Activated gamma-delta T cell treated with Interleukin-2 at 50 U/mL for 16 hours (primary cell): ENCODE results near the gene TCEANC2.
A peak's percentile ranks its signal among the peaks of the same experiment; 100 is the strongest.

Experiments
- DNase-seq: peaks from one replicate; pipeline ENCODE4 v3.0.0-alpha.2; 2020

Gene TCEANC2

DNA sequence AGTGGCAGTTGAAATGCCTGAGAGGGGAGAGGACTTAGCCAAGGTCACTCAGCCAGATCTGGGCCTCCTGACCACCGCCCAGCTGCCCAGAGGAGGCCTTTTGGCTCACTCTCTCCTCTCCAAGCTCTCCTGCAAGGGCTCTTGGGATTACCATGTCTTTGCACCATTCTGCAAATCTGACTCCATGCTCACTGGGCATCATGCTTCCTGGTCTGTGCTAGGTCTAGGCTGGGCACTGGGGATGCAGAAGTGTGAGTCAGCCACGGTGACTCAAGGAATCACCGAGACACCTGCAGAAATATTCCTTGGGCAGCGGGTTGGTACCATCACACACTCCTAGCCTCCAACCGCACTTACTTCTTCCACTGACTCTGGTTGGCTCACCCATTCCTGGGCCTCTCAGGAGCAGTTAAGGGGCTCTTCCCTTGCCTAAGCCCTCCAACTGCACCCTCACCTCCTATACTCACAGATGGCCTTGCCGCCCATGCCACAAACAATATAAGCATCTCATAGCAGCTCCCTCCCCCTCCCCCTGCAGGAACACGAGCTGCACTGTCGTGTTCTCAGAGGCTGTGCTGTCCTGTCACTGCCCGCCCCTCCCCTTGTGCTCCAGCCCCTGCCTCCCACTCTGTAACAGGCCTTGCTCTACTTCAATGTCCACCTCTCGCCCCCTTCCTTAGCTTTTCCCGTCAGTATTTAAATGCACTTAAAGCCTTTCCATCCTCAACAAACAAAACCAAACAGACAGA, 64.6 kb downstream of the TCEANC2 start:
- no peak for DNase-seq

DNA sequence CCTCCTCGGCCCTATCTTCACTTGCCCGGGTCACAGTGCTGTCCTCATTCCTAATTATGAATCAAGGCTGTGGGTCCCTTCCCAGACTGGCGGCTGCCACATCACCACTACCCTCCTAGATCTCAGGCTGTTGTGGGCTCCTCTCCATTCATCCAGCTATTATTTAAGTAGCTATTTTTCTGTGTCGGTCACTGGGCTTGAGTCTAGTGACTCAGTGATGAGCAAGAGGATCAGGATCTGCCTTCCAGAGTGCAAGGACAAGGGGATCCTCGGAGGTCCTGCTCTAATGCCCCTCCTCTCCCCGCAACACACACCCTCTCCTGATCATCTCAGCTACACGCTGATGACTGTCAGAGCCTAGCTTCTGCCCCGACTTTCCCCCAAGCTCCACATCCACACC, 65.3 kb downstream of the TCEANC2 start:
- DNase-seq, result no peak

DNA sequence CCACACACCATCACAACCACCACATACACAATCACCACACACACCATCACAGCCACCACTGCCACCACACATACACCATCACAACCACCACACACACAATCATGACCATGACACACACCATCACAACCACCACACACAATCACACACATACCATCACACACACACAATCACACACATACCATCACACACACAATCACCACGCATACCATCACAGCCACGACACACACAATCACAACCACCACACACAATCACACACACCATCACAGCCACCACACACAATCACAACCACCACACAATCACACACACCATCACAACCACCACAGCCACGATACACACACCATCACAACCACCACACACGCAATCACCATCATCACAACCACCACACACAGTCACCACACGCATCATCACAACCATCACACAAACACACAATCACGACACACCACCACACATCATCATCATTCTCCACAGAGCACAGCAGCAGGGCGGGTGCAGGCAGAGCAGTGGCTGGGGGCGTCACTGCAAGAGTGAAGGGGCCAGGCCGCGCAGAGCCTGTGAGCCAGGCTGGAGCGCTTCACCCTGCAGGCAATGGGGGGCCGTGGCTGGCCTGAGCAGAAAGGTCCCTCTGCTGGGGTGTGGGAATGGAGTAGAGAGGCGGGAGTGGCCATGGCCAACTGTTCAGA, 66.8 kb downstream of the TCEANC2 start:
- no peak for DNase-seq

DNA sequence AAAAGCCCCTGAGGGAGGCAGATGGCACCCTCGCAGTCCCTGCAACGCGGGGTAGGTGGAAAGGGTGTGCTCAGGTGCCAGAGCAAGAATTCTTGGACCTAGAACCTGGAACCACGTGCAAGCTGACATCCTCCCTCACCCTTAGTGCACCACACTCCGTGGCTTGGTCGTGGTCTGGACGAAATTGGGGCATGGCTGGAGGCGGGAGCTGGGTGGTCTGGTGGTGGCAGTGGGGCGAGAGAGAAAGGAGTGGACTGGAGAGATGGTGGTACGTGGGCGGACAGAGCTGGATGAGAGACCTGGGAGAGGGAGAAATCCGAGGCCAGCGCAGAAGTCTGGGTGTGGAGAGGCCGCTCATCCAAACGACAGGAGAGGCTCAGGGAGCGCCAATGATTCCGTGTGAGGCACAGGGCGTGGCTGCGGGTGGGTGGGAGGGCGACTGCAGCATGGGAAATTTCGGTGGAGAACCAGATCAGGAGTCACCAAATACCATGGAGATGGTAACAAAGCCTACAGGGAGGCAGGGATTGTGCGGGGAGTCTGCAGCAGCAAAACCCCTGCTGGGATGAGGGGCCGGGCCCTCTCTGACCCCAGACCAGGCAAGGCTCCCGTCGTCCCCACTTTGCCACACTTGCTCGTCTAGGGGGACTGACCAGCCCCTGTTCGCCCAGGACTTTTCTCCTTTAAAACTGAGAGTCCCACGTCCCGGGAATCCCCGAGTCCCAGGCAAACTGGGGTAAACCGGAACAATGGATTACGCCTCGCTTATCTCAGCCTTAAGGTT, 67.5 kb downstream of the TCEANC2 start:
- DNase-seq, result no peak

DNA sequence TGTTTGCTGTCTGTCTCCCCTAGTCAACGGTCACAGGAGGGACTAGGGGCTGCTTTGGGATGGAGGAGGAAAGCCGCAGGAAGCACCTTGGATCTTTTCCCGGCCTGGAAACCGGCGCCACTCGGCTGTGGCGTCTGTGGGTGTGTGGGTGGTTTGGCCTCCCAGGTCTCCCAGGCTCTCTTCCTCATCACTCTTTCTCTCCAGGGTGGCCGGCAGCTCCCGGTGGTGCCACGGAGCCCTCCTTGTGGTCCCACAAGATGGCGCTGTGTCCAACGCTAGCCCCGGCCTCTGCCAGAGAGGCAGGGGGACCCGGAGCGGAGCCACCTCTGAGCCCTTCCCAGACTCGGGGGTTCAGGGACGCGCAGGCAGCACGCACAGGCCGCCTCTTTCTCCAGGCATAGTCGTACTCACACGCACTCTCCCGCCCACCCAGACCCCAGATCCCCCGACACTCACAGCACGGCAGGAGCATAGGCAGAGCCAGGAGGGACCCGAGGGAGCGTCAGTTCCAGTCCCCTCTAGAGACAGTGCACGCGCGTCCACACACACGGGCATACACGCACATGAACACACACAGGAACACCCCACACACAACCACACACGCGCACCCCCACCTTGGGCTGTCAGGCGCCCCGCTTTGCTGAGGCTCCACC, 68.2 kb downstream of the TCEANC2 start:
- peak; percentile 66 for DNase-seq

DNA sequence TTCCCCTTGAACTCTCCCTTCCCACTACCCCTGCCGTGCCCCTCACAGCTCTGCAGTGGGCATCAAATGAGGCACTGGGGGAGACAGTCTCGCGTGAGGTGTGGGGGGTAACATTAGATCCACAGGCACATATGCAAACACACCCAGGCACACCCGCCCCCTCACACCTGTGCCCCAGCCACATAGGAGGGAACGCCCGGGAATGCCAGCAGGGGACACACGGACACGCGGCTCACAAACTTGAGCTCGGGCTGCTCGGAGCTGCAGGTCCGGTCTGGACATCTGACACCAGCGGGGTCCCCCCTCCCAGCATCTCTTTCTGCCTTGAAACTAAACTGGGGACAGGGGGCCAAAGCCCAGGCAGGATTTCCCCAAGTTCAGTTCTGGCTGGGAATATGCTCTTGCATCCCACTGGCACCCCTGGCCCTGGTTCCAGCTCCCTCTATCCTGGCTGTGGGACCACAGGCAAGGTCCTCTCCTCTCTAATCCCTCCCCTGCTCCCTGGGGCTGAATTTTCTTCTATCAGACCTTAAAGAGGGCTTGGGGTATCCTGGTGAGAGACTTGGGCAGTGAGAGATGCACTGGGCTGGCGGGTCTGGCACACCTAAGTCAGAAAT, 68.8 kb downstream of the TCEANC2 start:
- DNase-seq, result no peak

DNA sequence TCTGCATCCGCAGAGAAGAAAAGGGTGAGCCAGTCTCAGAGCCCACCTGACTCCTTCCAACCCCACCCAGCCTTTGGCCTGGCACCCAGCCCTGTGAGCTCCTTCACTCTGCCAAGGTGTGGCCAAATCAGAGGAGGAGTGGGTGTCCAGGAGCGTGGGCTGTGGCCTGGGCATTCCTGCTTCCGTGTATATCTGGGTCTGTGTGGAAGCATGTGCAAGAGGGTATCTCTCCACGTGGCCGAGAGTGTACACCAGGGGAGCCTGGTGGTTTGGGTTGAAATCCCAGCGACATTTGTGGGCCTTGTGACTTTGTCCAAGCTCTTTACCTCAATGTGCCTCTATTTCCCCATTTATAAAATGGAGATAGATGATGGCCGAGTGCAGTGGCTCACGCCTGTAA, 69.6 kb downstream of the TCEANC2 start:
- DNase-seq, result no peak

DNA sequence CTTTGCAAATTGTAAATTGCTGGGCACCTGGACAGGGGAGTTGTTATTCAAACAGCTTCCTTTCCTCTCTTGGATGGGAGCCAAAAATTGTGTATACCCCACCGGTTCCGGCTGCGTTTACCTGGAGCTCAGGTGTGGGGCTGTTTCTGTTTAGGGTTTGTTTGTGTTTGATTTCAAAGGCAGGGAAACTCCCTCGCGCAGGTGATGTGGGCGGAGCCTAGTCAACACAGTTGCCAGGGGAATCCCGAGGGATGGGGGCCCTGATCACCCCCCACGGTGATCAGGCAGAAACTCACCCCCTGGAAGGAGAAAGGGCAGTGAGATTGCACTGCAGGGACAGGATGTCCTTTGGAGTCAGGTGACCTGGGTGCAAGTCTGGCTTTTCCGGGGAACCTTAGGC, 71.1 kb downstream of the TCEANC2 start:
- DNase-seq, result no peak

DNA sequence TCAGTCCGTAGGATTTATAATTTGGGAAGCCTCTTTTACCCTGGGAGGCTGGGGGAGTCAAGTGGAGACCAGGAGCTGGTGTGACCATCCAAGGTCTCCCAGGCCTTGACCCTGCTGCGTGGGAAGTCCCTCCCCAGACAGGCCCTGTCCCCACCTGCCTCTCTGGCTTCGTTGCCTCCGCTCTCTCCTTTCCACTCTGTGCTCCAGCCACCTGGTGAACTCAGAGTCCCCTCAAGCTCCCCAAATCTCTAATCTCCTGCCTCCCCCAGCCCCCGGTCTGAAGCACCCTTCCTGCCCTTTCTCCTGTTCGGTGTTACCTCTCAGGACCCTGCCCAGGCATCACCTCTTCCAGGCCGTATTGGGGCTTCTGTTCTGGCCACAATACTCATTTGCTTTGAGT, 71.5 kb downstream of the TCEANC2 start:
- no peak for DNase-seq

DNA sequence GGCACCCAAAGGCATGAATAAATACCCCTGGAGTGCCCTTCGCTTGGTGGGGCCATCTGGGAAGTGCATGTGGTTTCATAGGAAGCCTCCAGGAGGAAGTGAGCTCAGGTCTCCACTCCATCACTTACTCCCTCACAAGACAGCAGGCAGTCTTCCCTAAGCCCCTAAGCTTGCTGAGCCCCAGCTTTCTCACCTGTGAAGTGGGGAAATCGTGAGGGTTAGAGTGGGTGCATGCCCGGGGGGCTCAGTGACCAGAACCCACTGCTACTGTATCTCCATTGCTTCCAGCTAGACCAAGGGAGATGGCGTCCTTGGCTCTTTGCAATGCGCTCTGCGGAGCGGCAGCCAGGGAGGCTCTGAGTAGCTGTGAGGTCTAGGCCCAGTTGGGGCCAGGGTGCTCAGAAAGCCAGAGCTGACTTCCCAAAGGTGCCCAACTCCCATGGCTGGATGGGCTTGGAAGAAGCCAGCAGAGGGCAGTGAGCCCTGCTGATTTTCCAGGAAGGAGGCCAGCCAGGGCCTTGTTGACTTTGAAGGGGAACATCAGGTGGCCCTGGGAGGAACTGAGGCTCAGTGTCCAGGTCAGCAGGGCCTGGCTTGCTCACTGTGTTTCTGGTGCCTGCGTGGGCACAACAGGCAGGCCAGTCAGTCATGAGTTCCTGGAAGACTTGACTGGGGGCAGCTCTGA, 72.1 kb downstream of the TCEANC2 start:
- DNase-seq, result no peak

DNA sequence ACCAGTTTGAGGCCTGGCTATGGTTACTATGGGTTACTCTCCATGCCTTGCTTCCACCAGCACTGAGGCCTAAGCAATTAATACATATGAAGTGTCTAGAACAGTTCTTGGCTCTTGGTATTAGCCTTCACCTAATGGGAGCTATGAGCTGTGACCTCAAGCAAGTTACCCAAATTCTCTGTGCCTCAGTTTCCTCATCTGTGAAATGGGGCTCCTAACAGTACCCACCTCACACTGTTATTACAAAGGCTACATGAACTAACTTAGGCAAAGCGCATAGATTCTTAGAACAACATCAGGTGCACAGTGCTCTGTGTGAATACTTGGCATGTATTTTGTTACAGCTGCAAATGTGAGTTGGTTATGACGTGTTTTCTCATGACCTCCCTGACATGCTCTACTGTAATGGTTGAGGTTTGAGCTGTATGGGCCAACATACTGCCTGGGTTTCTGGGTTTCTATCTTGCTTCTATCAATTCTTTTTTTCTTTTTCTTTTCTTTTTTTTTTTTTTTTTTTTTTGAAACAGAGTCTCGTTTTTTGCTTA, 72.9 kb downstream of the TCEANC2 start:
- DNase-seq, result no peak

DNA sequence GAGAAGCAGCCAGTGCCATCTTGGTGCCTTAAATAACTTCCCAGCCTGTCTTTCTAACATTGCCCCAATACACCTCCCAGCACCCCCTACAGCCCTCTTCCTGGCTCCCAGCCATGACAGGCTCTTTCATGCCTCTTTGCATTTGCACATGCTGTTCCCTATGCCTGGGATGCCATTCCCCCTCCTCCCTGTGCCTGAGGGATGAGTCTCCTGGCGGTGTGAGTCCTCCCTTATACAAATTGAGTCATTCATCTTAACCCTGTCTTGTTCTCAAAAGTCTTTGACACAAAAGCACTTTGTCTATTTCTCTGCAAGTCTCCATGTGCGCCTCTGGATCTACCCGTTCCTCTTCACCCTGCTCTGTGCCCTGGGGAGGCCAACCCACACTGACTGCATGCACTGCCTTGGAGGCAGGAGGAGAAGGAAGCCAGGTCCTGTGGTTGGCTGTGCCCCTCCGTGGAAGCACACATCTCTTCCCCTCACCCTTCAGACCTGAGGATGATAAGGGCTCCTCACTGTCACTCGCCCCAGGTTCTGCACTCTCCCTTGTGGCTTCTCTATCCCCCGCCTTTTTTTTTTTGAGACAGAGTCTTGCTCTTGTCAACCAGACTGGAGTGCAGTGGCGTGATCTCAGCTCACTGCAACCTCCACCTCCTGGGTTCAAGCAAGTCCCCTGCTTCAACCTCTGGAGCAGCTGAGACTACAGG, 74.3 kb downstream of the TCEANC2 start:
- DNase-seq, result no peak

DNA sequence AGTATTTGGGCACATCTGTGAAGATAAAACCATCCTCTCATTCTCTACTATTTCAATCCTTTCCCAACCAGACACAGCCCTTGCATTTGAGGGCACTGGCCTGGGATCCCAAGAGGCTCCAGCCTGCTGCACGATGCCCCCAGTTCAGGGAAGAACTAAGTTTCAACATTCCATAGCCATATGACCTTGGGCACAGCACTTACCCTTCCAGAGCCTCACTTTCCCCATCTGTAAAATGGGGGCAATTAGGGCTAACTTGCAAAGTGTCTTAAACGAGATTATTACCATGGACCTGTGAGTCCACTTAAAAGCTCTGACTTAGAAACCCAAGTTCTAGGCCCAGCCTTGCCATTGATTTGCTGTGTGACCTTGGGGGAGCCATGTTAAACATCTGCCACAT, 76.5 kb downstream of the TCEANC2 start:
- no peak for DNase-seq

DNA sequence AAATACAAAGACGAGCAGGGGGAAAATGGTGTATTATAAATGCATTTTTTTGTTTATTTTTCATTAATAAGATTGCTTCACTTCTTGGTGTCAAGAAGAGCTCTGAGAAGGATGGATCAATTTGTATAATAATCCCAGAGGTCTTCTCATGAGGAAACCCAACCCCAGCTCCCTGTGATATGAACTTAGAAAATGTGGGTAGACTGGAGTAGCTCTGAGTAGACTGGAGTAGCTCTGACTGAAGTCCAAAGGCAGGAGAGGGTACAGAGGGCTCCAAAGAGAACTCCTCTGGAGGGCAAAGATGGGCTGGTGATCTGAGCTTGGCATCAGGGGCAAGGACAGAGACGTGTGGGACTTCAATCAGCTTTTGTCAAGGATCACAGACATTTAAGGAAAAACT, 78.0 kb downstream of the TCEANC2 start:
- DNase-seq, result no peak

DNA sequence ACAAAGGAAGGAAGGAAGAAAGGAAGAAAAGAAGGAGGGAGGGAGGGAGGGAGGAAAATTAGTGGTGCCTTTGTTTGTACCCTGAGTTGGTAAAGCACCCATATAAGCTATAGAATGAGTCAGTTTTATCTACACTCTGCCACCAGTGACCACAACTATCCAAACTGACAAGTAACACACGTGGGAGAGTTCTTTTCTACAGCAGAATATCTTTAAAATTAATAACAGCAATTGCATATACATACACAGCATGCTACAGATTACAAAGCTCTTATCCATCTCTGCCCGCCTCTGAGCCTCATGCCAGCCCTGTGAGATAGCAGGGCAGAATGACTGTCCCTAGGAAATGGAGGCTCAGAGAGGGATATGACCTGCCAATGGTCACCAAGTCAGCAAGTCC, 79.1 kb downstream of the TCEANC2 start:
- no peak for DNase-seq

DNA sequence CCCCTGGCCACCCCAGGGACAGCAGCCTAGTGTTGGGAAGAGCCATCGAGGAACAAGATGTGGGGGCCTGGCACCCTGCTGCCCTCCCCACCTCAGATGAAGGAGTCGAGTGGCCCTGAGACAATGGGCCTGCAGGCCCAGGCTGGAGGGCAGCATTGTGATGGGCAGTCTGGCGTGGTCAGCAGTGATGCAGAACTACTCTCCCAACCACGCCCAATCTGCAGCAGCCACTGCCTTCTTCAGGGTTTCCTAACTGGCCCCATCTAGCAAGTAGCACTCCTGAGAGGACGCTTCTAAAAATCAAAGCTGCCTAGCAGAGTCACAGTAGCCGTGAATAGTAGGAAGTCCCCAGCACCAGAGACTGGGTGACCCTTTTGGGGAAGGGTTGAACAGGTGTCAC, 80.9 kb downstream of the TCEANC2 start:
- DNase-seq, result no peak

DNA sequence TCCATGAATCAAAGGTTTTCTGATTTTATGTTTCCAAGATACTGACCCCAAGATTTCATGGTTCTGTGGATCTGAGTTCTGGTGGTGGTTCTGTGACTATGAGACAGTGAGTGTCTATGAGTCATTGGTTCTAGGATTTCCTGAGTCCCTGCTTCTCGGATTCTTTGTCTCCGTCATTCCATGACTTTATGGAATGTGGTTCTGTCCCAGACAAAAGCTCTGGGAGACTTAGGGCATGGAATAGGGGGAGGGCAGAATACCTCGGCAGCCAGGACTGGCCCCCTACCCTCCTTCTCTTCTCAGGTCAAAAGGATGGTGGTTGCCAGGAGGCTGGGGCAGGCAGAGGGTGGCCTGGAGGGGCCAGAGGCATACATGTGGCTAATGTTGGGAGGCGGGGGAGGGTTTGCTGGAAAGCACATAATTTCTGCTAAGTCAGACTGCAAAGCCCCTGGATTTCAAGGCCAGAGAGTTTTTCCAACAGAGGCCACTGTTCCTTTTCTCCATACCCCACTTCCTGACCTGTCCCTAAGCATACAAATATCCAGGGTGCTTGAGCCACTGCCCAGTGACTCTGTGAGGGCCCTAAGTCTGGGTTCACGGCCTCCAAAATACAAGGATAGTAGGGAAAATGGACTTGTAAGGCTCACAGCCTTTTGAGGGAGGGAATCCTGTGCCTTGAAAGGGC, 82.2 kb downstream of the TCEANC2 start:
- no peak for DNase-seq

DNA sequence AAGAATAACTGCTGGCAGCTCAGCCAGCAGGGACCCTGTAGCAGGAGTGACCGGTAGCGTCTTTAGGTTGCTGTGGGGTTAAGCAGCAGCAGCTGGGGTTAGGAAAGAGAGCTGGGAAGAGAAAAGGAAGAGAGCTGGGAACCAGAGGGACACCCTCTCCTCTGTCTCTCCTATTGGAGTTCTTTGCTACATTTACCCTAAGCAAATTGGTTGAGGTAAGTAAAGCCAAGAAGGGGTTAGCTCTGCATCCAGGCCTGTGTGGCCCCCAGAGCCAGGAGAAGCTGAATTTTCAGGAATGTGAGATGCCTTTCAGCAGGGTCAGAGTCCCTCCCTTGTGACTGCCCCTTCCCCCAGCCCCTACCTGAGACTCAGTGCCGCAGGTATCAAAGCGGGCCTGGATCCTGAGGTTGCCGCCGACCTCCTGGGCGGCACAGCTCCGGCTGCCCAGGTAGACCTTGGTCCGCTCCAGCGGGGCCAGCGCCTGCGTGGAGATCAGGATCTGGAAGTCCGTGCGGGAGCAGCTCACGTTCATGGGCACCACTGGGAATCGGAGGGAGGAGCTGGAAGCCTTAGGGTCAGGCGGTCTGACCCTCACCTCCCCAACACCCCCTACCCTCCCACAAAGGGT, 83.0 kb downstream of the TCEANC2 start:
- DNase-seq, result no peak

DNA sequence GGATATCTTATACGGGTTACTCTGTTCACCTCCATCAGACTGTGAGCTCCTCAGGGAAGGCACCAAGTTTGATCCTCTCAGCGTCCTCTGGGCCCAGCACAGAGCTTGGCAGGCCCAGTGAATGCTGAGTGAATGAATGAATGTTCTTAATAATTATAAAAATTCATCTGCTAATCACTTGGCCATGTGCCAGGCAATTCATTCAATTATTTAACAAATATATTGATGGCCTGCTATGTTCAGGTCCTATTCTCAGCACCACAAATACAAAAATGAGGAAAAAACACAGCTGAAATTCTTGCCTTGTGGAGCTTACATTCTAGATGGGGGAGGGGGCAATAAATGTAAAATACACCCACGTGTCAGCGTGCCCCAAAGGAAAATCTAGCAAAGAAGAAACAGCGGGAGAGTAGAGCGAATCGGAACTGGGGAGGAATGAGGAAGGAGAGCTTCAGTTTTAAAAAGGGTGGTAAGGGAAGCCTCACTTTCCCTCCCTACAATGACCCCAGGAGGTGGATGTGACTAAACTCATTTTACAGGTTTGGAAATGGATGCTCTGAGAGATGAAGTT, 83.6 kb downstream of the TCEANC2 start:
- DNase-seq, result no peak

DNA sequence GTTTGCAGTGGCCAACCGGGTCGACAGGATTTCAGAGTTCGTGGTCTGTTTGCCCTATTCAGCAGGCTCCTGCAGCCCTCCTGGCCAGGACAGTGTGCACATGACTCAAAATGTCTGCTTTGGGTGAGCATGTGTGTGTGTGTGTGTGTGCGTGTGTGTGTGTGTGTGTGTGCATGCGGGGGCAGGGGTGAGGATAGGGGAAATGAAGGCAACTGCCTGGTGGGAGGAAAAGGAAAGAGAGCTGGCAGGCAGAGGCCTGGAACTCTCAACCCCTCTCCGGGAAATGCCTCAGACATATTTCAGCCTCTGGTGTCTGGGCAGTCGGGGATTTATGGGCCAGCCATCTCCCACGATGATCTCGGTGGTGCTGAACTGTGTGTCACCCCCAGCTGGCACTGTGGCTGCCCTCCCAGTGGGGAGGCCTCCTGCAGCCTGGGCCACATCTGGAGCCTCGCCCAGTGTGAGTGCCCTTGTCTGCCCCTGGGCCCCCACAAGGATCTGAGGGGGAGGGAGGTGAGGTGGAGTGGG, 84.2 kb downstream of the TCEANC2 start:
- no peak for DNase-seq
